HG03521 (cell line): ENCODE data around the gene IZUMO4.
"Not testable (repeated sequence)": the region's sequence is repeated elsewhere in the genome, so short reads cannot be mapped to it uniquely, and the experiment has no call there.

Experiments used
- ATAC-seq: cut with Tn5 transposase; IDR thresholded peaks from one replicate; pipeline ENCODE4 v1.9.1; 2021; ENCODE audit warnings: mild to moderate bottlenecking, moderate library complexity; ENCODE audit not compliant: unreplicated experiment

Gene IZUMO4

GRCh38 chr19:2122251-2122650 is 25.5 kb downstream of the IZUMO4 start:
- ATAC-seq: no peak

GRCh38 chr19:2122982-2123381 is 26.3 kb downstream of the IZUMO4 start:
- no peak for ATAC-seq

GRCh38 chr19:2123682-2124387 is 27.1 kb downstream of the IZUMO4 start:
- ATAC-seq: no peak

GRCh38 chr19:2126879-2127518 is 30.3 kb downstream of the IZUMO4 start:
- ATAC-seq: no peak

- no peak for ATAC-seq
Observed at GRCh38 chr19:2127758-2128157, 31.0 kb downstream of the IZUMO4 start.

- not testable (repeated sequence) for ATAC-seq
Observed at GRCh38 chr19:2128252-2128651, 31.5 kb downstream of the IZUMO4 start.

DNA sequence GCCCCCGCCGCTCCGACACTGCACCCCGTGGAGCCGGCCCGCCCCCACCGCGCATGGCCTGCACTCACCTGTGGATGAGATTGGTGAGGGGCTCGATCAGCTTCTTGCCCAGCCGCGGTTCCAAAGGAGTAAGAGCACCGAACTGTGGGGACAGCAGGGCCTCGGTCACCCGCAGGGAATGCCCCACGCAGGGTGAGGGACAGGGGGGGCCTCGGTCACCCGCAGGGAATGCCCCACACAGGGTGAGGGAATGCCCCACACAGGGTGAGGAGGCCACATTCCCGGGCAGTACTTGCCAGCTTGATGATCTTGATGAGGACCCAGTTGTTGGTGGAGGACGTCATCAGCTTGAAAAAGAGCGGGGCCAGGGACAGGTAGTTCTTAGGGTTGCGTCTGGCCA is 32.3 kb downstream of the IZUMO4 start:
- ATAC-seq: no peak

DNA sequence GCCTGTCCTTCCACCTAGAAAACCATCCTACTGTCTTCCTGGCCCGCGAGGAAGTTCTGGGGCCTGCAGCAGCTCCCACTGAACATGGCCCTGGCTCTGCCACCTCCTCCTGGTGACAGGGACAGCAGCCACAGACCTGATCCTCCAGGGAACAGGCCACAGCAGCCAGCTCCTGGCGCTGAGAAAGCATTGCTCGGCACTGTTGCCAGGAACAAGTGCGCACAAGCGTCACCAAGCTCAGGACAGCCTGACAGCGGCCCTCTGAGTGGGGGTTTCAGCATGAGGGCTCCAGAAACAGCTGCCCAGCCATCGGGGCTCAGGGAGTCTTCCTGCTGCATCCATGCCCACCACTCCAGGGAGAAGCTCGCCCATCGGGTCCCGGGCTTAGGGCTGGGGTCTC is 32.8 kb downstream of the IZUMO4 start:
- no peak for ATAC-seq

DNA sequence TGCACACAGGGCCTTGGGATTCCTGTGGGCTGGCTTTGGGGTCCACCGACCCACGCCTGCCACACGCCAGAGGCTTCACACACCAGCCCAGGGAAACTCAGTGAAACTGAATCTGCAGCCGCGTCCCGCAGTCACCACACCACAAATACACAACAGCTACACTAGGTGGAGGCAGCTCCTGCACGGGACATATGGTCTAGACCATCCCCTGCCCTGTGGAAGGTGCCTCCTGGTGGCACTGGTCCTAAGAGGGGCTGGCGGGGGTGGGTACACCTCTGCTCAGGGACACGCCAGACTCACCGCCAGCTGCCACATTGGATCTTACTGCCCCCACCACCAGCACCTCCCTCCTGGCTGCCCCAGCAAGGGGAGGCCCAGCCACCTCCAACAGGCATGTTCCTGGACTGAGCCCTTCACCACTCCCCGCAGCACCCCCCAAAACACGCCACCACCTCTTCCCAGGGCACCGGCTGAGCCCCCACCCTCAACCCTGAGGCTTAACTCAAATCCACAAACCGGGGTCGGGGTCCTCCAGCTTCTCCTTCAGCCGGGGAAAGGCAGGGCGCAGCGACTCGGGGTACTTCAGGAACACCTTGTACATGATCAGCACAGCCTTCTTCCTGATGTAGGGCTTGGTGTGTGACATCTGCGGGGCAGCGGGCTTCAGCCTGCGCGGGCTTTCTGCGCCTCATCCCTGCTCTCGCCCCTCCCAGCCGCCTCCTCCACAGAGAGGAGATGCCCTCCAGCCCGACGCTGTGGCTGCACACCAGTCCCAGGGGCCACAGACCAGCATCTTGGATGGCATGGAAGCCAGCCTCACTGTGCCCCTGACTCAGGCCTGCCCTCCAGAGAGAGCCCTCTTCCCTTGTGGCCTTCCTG is 33.4 kb downstream of the IZUMO4 start:
- ATAC-seq: no peak

GRCh38 chr19:2131012-2131975 is 34.6 kb downstream of the IZUMO4 start:
- not testable (repeated sequence) for ATAC-seq

- no peak for ATAC-seq
Observed at GRCh38 chr19:2132191-2132590, 35.5 kb downstream of the IZUMO4 start.

GRCh38 chr19:2132731-2133490 is 36.2 kb downstream of the IZUMO4 start:
- ATAC-seq: no peak

DNA sequence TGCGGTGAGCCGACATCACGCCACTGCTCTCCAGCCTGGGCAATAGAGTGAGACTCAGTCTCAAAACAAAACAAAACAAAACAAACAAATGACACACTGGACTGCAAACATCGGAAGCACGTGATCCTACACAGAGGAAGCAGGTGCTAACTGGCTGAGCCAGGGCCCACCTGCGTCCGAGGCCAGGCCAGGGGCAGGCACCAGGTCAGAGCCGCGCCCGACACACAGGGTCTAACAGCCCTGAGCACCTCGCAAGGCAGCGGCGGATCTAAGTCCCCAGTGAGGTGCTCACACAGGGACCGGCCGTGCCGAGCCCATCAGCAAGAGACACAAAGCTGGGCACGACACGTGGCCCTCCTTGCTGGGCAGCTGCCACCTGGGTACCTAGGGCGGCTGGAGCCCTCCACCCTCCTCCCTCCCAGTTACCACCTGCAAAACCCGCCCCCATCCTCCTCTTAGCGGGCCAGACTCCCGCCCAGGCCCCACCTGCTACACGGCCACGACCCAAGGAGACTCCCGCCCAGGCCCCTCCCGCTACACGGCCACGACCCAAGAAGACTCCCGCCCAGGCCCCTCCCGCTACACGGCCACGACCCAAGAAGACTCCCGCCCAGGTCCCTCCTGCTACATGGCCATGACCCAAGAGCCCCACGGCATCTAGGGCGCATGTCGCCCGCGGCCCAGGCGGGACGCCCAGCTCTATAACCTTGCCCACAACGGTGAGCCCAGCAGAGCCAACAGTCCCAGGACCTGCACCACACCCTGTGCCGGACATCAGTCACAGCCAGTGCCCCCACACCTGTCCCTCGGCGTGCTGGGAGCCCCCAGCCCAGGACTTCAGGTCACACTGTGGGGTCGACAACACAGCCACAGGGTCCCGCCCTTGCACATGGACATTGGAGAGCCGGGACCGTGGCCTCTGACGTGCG is 39.0 kb downstream of the IZUMO4 start:
- ATAC-seq: no peak

- no peak for ATAC-seq
Observed at GRCh38 chr19:2136796-2137195, 40.1 kb downstream of the IZUMO4 start.

- ATAC-seq: no peak
Observed at GRCh38 chr19:2138061-2138728, 41.5 kb downstream of the IZUMO4 start.

DNA sequence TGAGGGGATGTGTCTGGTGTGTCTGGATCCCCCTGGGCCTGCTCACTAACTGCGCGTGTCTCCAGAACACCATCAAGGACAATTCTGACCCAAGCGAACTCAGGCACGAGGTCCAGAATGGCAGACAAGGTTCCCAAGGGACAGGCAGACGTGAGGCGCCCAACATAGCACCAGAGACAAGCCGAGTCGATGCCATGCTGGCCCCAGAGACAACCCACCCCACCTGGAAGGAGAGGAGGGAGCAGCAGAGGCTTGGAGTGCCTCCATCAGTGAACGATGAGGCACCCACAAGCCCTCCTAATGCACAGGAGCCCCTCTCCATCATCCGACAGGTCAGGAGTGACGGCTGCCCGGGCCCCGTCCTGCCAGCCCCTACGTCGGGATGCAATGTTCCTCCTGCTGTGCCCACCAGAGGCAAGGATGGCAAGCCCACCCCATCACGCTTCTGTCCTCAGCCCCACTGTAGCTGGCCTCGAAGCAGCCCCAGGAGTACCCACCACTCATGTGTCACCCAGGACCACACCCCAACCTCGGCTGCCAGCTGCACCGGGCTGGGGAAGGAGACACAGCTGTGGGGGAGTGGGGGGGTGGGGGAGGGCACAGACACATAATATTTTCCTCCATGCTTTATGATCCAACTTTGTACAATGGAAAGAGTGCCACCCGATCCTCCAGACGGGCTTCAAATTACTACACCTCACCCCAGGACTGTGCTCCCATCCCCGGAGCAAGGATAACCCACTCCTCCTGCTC is 42.8 kb downstream of the IZUMO4 start:
- ATAC-seq: no peak

- ATAC-seq: no peak
Observed at GRCh38 chr19:2140138-2140569, 43.4 kb downstream of the IZUMO4 start.
